GM19467 (cell line): ENCODE measurements around the gene SCUBE2.
A peak's percentile ranks its signal among the peaks of the same experiment; 100 is the strongest.
"Not testable (repeated sequence)": the region's sequence is repeated elsewhere in the genome, so short reads cannot be mapped to it uniquely, and the experiment has no call there.

Source experiments
- ATAC-seq: cut with Tn5 transposase; IDR thresholded peaks from one replicate; pipeline ENCODE4 v1.9.1; 2021; ENCODE audit warnings: mild to moderate bottlenecking, moderate library complexity; ENCODE audit not compliant: unreplicated experiment

The SCUBE2 gene

GRCh38 chr11:9014826-9015225 lies 76.6 kb downstream of the SCUBE2 start:
- ATAC-seq, result no peak

GRCh38 chr11:9013373-9013772 lies 78.0 kb downstream of the SCUBE2 start:
- ATAC-seq, result no peak

- ATAC-seq, result not testable (repeated sequence)
Observed at GRCh38 chr11:9009538-9009937, 81.9 kb downstream of the SCUBE2 start.

GRCh38 chr11:9008661-9009060 lies 82.7 kb downstream of the SCUBE2 start:
- ATAC-seq, result no peak

- ATAC-seq, result no peak
Observed at GRCh38 chr11:9008011-9008550, 83.3 kb downstream of the SCUBE2 start.

GRCh38 chr11:9005087-9005486 lies 86.3 kb downstream of the SCUBE2 start:
- ATAC-seq, result no peak

GRCh38 chr11:9004183-9004926 lies 87.0 kb downstream of the SCUBE2 start:
- no peak for ATAC-seq

GRCh38 chr11:9003573-9004182 lies 87.7 kb downstream of the SCUBE2 start, which contains the start of gene NRIP3:
NRIP3 (minus strand) TSS chr11:9004001; CDS start chr11:9003935, 66 bp downstream.
- peak; percentile 62 for ATAC-seq

- ATAC-seq, result no peak
Observed at GRCh38 chr11:9002920-9003572, 88.4 kb downstream of the SCUBE2 start.

- no peak for ATAC-seq
Observed at GRCh38 chr11:9001736-9002135, 89.7 kb downstream of the SCUBE2 start.

GRCh38 chr11:8998017-8998416 lies 93.4 kb downstream of the SCUBE2 start:
- no peak for ATAC-seq

GRCh38 chr11:8997451-8997850 lies 93.9 kb downstream of the SCUBE2 start:
- ATAC-seq, result no peak

GRCh38 chr11:8989453-8989852 lies 101.9 kb downstream of the SCUBE2 start:
- no peak for ATAC-seq

- ATAC-seq, result no peak
Observed at GRCh38 chr11:8988329-8989234, 102.8 kb downstream of the SCUBE2 start.

GRCh38 chr11:8987446-8987845 lies 104.0 kb downstream of the SCUBE2 start:
- no peak for ATAC-seq

- ATAC-seq, result not testable (repeated sequence)
Observed at GRCh38 chr11:8986772-8987171, 104.6 kb downstream of the SCUBE2 start.

- no peak for ATAC-seq
Observed at GRCh38 chr11:8985462-8985861, 105.9 kb downstream of the SCUBE2 start.

GRCh38 chr11:8983552-8983951 lies 107.8 kb downstream of the SCUBE2 start:
- ATAC-seq, result no peak

- ATAC-seq, result no peak
Observed at GRCh38 chr11:8980485-8980884, 110.9 kb downstream of the SCUBE2 start.

- not testable (repeated sequence) for ATAC-seq
Observed at GRCh38 chr11:8979365-8979764, 112.0 kb downstream of the SCUBE2 start.

GRCh38 chr11:8973121-8973520 lies 118.3 kb downstream of the SCUBE2 start:
- ATAC-seq, result no peak
